ENCODE results near the gene FCHO1.

FCHO1 gene

DNA sequence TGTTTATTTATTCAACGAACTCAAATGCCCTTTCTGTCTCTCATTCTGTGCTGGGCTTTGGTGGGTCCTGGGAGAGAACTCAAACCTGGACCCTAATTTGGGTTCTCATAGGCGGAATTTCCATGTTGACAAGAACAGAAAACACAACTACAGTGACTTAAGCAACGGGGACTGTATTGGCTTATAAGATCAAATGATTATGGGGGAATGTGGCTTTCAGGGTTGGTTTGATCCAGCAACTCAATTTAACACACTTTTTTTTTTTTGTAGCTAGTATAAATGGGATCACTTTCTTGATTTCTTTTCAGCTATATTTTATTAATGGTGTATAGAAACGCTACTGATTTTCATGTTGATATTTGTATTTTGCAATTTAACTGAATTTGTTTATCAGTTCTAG, 9.9 kb downstream of the FCHO1 start:
- Histone ChIP-seq H3K36me3 (ENCODE audit: control insufficient read depth, insufficient read depth, low read length) (peaks cover 44% of the 10 kb centered on the region), H3K27ac (ENCODE audit: insufficient read depth, low read length, poor library complexity, severe bottlenecking) (no peak overlapping the region), H3K27me3 (replicated peaks; ENCODE audit: control insufficient read depth, insufficient read depth, low read length, poor library complexity, severe bottlenecking) (no peaks in the 10 kb centered on the region), H3K4me1 (ENCODE audit: control insufficient read depth, insufficient read depth, low read length, poor library complexity, severe bottlenecking) (peaks cover 1% of the 10 kb centered on the region), H3K4me3 (ENCODE audit: insufficient read depth, low read depth, low read length, poor library complexity, severe bottlenecking) (no peak overlapping the region), H3K9me3 (ENCODE audit: control insufficient read depth, low read length) (no peaks in the 10 kb centered on the region)
- no peak for DNase-seq

GRCh38 chr19:17762505-17763229, 11.4 kb downstream of the FCHO1 start:
- H3K27ac ChIP-seq (ENCODE audit: insufficient read depth, low read length, poor library complexity, severe bottlenecking), result no peak overlapping the region
- no peaks in the 10 kb centered on the region for H3K27me3 ChIP-seq (replicated peaks; ENCODE audit: control insufficient read depth, insufficient read depth, low read length, poor library complexity, severe bottlenecking)
- H3K9me3 ChIP-seq (ENCODE audit: control insufficient read depth, low read length), result no peaks in the 10 kb centered on the region
- H3K4me3 ChIP-seq (ENCODE audit: insufficient read depth, low read depth, low read length, poor library complexity, severe bottlenecking), result no peak overlapping the region
- no peaks in the 10 kb centered on the region for H3K4me1 ChIP-seq (ENCODE audit: control insufficient read depth, insufficient read depth, low read length, poor library complexity, severe bottlenecking)
- peaks cover 42% of the 10 kb centered on the region for H3K36me3 ChIP-seq (ENCODE audit: control insufficient read depth, insufficient read depth, low read length)
- DNase-seq, result no peak

GRCh38 chr19:17764348-17764747, 13.1 kb downstream of the FCHO1 start:
- DNase-seq, result no peak
- Histone ChIP-seq H3K9me3 (ENCODE audit: control insufficient read depth, low read length) (no peaks in the 10 kb centered on the region), H3K36me3 (ENCODE audit: control insufficient read depth, insufficient read depth, low read length) (peaks cover 45% of the 10 kb centered on the region), H3K27ac (ENCODE audit: insufficient read depth, low read length, poor library complexity, severe bottlenecking) (no peak overlapping the region), H3K4me1 (ENCODE audit: control insufficient read depth, insufficient read depth, low read length, poor library complexity, severe bottlenecking) (no peaks in the 10 kb centered on the region), H3K4me3 (ENCODE audit: insufficient read depth, low read depth, low read length, poor library complexity, severe bottlenecking) (no peak overlapping the region), H3K27me3 (replicated peaks; ENCODE audit: control insufficient read depth, insufficient read depth, low read length, poor library complexity, severe bottlenecking) (no peaks in the 10 kb centered on the region)

GRCh38 chr19:17765069-17765618, 13.9 kb downstream of the FCHO1 start:
- Histone ChIP-seq H3K4me3 (ENCODE audit: insufficient read depth, low read depth, low read length, poor library complexity, severe bottlenecking) (no peak overlapping the region), H3K36me3 (ENCODE audit: control insufficient read depth, insufficient read depth, low read length) (peaks cover 50% of the 10 kb centered on the region), H3K27ac (ENCODE audit: insufficient read depth, low read length, poor library complexity, severe bottlenecking) (no peak overlapping the region), H3K27me3 (replicated peaks; ENCODE audit: control insufficient read depth, insufficient read depth, low read length, poor library complexity, severe bottlenecking) (no peaks in the 10 kb centered on the region), H3K9me3 (ENCODE audit: control insufficient read depth, low read length) (no peaks in the 10 kb centered on the region), H3K4me1 (ENCODE audit: control insufficient read depth, insufficient read depth, low read length, poor library complexity, severe bottlenecking) (no peaks in the 10 kb centered on the region)
- DNase-seq, result no peak

- no peaks in the 10 kb centered on the region for H3K9me3 ChIP-seq (ENCODE audit: control insufficient read depth, low read length)
- DNase-seq, result no peak
- H3K4me1 ChIP-seq (ENCODE audit: control insufficient read depth, insufficient read depth, low read length, poor library complexity, severe bottlenecking), result no peaks in the 10 kb centered on the region
- H3K27me3 ChIP-seq (replicated peaks; ENCODE audit: control insufficient read depth, insufficient read depth, low read length, poor library complexity, severe bottlenecking), result no peaks in the 10 kb centered on the region
- peaks cover 59% of the 10 kb centered on the region for H3K36me3 ChIP-seq (ENCODE audit: control insufficient read depth, insufficient read depth, low read length)
- no peak overlapping the region for H3K4me3 ChIP-seq (ENCODE audit: insufficient read depth, low read depth, low read length, poor library complexity, severe bottlenecking)
- H3K27ac ChIP-seq (ENCODE audit: insufficient read depth, low read length, poor library complexity, severe bottlenecking), result no peak overlapping the region
These were observed 15.4 kb downstream of the FCHO1 start for GRCh38 chr19:17766543-17767131.

DNA sequence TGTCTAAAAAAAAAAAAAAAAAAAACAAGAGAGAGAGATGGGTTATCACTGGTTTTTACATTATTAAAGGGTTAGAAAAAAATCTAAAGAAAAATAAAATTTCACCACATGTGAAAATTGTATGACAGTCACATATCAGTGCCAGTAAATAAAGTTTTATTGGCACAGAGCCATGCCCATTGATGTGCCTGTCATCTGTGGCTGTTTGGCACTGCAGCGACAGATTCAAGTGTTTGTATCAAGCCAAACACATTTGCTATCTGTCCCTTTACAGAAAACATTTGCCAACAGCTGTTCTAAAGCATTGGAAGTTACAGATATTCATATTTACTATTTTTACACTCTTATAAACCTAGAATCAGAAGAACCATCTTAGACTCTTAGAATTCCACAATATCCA, 16.3 kb downstream of the FCHO1 start:
- H3K4me1 ChIP-seq (ENCODE audit: control insufficient read depth, insufficient read depth, low read length, poor library complexity, severe bottlenecking), result no peaks in the 10 kb centered on the region
- no peak overlapping the region for H3K27ac ChIP-seq (ENCODE audit: insufficient read depth, low read length, poor library complexity, severe bottlenecking)
- DNase-seq, result no peak
- peaks cover 64% of the 10 kb centered on the region for H3K36me3 ChIP-seq (ENCODE audit: control insufficient read depth, insufficient read depth, low read length)
- H3K4me3 ChIP-seq (ENCODE audit: insufficient read depth, low read depth, low read length, poor library complexity, severe bottlenecking), result no peak overlapping the region
- H3K27me3 ChIP-seq (replicated peaks; ENCODE audit: control insufficient read depth, insufficient read depth, low read length, poor library complexity, severe bottlenecking), result no peaks in the 10 kb centered on the region
- no peaks in the 10 kb centered on the region for H3K9me3 ChIP-seq (ENCODE audit: control insufficient read depth, low read length)

DNA sequence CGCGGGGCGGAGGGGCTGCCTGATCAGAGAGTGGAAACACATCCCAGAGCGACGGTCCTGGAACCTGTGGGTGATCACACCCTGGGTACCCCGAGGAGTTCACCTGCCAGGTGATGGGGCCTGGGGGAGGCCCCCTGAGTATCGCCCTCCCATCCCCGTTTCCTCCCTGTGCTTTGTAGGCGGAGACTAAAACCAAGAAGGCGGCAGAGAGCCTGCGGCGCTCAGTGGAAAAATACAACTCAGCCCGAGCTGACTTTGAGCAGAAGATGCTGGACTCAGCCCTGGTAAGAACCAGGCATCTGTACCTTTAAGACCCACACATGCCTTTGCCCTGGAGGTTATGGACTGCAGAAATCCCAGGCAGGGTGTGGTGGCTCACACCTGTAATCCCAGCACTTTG, 19.3 kb downstream of the FCHO1 start:
- H3K36me3 ChIP-seq (ENCODE audit: control insufficient read depth, insufficient read depth, low read length), result peaks cover 64% of the 10 kb centered on the region
- no peaks in the 10 kb centered on the region for H3K4me1 ChIP-seq (ENCODE audit: control insufficient read depth, insufficient read depth, low read length, poor library complexity, severe bottlenecking)
- DNase-seq, result no peak
- H3K9me3 ChIP-seq (ENCODE audit: control insufficient read depth, low read length), result no peaks in the 10 kb centered on the region
- no peak overlapping the region for H3K4me3 ChIP-seq (ENCODE audit: insufficient read depth, low read depth, low read length, poor library complexity, severe bottlenecking)
- no peak overlapping the region for H3K27ac ChIP-seq (ENCODE audit: insufficient read depth, low read length, poor library complexity, severe bottlenecking)
- H3K27me3 ChIP-seq (replicated peaks; ENCODE audit: control insufficient read depth, insufficient read depth, low read length, poor library complexity, severe bottlenecking), result no peaks in the 10 kb centered on the region

DNA sequence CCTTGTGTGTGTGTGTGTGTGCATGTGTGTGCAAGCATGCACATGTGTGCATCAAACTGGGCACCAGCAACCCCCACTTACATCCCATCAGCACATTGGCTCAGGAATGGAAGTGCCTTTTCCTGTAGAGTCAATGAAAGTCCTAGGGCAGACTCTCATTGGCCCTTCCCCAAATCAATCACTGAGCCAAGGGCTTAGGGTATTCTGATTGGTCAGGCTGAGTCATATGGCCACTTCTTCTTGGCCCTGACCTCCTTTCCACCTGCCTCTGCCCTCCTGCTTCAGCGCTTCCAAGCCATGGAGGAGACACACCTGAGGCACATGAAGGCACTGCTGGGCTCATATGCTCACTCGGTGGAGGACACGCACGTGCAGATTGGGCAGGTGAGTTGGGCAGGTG, 20.9 kb downstream of the FCHO1 start:
- Histone ChIP-seq H3K4me3 (ENCODE audit: insufficient read depth, low read depth, low read length, poor library complexity, severe bottlenecking) (no peak overlapping the region), H3K36me3 (ENCODE audit: control insufficient read depth, insufficient read depth, low read length) (peaks cover 61% of the 10 kb centered on the region), H3K9me3 (ENCODE audit: control insufficient read depth, low read length) (no peaks in the 10 kb centered on the region), H3K27ac (ENCODE audit: insufficient read depth, low read length, poor library complexity, severe bottlenecking) (no peak overlapping the region), H3K4me1 (ENCODE audit: control insufficient read depth, insufficient read depth, low read length, poor library complexity, severe bottlenecking) (no peaks in the 10 kb centered on the region), H3K27me3 (replicated peaks; ENCODE audit: control insufficient read depth, insufficient read depth, low read length, poor library complexity, severe bottlenecking) (no peaks in the 10 kb centered on the region)
- no peak for DNase-seq

- DNase-seq, result peak in 1 of 3 donors; percentile 22
- Histone ChIP-seq H3K36me3 (ENCODE audit: control insufficient read depth, insufficient read depth, low read length) (peaks cover 51% of the 10 kb centered on the region), H3K27ac (ENCODE audit: insufficient read depth, low read length, poor library complexity, severe bottlenecking) (no peak overlapping the region)
These were observed 24.1 kb downstream of the FCHO1 start for GRCh38 chr19:17775245-17775927.

More at GRCh38 chr19:17775245-17775927, 24.1 kb downstream of the FCHO1 start:
- H3K4me1 ChIP-seq (ENCODE audit: control insufficient read depth, insufficient read depth, low read length, poor library complexity, severe bottlenecking), result no peaks in the 10 kb centered on the region
- H3K9me3 ChIP-seq (ENCODE audit: control insufficient read depth, low read length), result no peaks in the 10 kb centered on the region
- no peaks in the 10 kb centered on the region for H3K27me3 ChIP-seq (replicated peaks; ENCODE audit: control insufficient read depth, insufficient read depth, low read length, poor library complexity, severe bottlenecking)
- no peak overlapping the region for H3K4me3 ChIP-seq (ENCODE audit: insufficient read depth, low read depth, low read length, poor library complexity, severe bottlenecking)
